ENCODE measurements around the gene POLG2.

DNA sequence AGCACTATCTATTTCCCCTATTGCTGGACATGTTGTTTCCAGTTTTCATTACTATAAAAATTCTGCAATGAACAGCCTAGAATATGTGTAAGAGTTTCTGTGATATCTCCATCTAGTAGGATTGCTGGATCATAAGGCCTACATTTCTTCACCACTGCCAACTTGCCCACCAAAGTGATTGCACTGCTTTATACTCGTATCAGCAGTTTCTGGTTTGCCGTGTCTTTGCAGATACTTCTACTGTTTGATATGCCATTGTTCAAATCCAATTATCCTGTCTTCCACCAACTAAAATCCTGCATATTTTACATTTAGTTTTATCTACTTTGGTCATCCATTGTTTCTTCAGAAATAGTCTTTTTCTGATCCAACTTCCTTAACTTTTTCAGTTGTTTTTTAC, 31.1 kb upstream of the POLG2 start:
- TF ChIP-seq, protein P1, sequence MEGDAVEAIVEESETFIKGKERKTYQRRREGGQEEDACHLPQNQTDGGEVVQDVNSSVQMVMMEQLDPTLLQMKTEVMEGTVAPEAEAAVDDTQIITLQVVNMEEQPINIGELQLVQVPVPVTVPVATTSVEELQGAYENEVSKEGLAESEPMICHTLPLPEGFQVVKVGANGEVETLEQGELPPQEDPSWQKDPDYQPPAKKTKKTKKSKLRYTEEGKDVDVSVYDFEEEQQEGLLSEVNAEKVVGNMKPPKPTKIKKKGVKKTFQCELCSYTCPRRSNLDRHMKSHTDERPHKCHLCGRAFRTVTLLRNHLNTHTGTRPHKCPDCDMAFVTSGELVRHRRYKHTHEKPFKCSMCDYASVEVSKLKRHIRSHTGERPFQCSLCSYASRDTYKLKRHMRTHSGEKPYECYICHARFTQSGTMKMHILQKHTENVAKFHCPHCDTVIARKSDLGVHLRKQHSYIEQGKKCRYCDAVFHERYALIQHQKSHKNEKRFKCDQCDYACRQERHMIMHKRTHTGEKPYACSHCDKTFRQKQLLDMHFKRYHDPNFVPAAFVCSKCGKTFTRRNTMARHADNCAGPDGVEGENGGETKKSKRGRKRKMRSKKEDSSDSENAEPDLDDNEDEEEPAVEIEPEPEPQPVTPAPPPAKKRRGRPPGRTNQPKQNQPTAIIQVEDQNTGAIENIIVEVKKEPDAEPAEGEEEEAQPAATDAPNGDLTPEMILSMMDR (IDR thresholded peaks at IDR 0.05) = no peak
- TF ChIP-seq POLR2A (IDR thresholded peaks at IDR 0.05) = no peak
